NCI-H146 treated with DMSO at 0.1 percent for 48 hours (cell line): ENCODE data around the gene PLA2G2E.

ENCODE experiments used
- DNase-seq: peaks from one replicate; lab custom pipeline; 2025; ENCODE audit not compliant: unreplicated experiment; lab: John Stamatoyannopoulos, UW

PLA2G2E gene, protein sequence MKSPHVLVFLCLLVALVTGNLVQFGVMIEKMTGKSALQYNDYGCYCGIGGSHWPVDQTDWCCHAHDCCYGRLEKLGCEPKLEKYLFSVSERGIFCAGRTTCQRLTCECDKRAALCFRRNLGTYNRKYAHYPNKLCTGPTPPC

DNA sequence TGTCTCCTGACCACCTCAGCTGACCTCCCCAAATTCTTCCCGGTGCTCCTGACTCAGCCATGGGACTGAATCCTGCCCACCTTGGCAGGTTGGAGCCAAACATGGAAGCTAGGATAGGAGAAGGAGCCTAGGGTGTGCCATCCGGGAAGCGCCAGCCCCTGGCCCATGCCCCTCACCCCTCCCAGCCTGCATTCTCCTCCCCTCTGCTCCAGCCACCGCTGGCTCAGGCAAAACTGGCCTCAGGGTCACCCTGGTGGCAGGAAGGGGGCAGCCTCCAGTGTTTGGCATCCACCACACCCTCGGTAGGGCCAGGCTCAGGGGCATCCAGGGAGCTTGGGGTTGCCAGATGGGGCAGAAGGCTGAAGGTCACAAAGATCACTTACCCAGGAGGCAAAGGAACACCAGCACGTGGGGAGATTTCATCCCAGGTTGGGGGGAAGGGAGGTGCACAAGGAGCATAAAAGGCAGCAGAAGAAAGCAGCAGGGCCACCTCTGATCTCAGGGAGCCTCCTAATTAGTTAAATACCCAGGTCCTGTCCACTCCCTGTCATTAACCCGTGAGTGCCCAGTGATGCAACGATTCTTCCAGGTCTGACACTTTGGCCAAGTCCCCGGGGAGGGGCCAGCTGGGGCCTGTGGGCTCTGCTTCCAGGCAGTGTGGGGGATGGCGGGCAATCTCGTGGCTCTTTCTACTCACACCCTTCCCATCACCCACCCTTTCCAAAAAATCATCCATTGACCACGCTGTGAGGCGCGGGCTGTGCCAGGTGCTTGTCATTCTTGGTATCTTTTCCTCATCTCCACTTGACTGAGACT is at the start of gene PLA2G2E:
PLA2G2E (minus strand) TSS at position 481 of the 816 bp plus-strand sequence; CDS start at position 423, 58 bp downstream.
- no peak for DNase-seq

DNA sequence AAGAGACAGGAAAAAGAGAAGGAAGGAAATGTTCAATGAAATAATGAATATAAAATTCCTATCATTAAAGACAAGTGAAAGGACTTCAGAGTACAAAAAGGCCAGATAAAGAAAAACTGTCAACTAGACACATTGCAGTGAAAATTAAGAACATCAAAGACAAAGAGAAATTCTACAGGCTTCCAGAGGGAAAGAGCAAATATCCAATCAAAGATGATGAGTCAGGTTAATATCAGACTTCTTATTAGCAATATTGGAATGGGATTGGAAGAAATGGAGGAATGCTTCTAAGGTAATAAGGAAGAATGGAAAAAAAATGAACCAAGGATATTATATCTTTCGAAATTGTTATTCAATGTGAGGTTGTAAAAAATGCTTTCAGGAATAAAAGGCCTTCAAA is 48.2 kb upstream of the PLA2G2E start:
- DNase-seq = no peak

DNA sequence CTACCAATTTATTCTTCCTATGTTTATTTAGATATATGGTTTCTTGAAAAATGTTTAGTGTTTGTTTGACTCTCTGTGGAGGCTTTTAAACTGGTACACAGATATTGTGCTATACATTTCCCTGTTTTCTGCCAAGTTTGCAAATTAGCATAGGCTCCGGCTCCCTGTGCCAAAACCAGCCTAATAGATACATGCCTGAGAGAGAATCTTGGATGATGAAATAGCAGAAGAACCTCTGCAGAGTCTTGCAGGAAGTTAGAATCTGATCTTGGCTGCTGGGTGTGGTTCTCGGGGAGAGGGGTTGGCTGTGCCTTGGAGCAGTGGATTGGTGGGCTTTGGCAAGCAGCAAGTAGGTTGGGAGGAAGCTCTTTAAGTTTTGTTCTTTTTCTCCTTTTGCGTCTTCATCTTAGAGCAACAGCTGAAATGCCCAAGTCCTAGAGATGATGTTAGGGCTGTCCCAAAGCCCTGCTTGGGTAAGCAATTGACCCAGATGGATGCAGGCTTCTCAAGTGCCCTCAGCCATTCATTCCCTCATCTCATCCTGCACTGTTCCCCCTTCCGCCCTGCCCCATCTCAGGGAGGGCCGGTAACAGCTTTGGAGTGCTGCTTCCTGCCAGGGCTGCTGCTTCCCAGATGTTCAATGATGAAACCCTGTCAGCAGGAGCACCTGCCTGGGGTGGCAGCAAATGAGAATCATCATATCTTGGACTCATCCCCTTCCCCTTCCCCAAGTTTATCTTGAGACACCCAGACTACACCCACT is 46.7 kb upstream of the PLA2G2E start:
- DNase-seq = no peak

DNA sequence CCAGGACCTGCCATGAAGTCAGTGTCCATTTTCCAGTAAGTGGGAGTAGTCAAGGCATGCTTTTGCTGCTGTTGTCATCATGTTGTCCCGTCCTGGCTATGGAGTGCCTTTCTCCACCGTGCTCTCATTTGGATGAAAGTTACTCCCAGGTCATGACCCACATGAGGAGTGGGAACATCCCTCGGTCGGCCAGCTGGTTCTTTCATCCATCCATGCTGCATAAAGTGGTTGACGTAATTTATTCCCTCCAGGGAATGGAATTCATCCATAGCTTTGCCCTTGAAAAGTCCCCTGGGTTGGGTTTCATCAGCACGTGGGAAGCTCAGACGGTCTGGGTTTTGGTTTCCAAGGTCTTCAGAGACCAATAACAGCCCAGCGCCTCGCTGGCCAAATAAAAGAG is 44.4 kb upstream of the PLA2G2E start:
- DNase-seq = no peak

DNA sequence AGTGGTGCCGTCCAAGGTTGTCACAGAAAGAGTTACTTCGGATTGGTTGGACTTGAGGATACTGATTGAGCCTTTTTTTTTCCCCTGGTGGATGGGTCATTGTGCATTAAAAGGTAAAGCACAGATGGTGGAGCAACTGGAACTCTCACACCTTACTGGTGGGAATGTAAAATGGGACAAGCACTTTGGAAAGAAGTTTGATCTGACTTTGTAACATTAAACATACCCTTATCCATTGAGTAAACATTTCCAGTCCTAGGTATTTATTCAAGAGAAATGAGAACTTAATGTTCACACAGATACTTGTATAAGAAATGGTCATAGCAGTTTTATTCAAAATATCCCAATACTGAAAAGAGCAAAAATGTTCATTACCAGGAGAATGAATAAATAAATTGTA is 41.1 kb upstream of the PLA2G2E start:
- DNase-seq = no peak

DNA sequence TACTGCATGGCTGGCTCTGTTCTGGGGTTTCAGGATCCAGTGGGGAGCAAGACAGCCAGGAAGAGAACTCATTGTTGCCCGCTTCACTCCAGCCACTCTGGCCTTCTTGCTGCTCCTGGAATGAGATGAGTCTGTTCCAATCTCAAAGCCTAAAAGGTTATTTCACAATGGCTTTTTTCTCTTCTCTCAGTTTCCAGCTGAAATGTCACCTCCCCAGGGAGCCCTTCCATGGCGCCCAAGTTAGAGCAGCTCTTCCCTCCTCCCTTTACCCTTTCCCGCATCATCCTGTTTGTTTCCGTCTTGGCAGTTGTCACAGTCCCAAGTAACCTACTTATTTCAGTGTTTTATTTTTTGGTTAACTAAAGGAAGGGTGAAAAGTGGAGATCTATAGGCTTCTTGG is 40.2 kb upstream of the PLA2G2E start:
- DNase-seq = no peak

DNA sequence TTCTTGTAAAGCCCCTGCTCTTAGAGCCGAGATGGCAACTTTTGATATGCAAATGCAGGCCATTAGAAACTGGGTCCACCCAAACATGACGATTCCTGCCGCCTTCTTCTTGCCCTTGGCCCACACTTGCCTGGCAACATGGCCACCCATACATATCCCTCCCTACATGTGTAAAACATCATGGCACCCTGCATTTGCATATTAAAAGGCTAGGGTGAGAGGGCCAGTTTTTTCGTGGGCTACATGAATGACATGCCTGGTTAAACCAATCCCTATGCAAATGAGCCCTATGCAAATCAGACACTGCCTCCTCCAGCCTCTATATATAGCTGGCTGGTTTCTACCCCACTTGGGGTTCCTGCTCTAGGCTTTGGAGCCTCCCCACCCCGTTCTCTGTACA is 37.2 kb upstream of the PLA2G2E start:
- DNase-seq = no peak

DNA sequence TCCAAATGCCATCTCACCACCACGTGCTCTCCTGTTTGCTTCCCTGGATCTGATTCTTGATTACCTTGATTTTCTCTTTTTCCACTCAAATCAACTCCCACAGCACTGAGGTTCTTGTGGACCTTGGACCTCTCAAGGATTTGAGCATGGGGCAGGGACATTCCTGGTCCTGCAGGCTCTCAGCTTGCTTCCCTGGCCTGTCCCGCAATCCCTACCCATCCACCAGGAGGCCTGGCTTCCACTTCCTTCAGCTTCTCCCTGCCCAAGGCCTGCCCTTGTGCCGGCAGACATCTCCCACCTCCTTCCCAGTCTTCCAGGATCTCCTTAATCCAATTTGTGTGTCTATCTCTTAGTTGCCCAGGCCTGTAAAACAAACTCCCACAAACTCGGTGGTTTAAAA is 34.4 kb upstream of the PLA2G2E start:
- DNase-seq = no peak

DNA sequence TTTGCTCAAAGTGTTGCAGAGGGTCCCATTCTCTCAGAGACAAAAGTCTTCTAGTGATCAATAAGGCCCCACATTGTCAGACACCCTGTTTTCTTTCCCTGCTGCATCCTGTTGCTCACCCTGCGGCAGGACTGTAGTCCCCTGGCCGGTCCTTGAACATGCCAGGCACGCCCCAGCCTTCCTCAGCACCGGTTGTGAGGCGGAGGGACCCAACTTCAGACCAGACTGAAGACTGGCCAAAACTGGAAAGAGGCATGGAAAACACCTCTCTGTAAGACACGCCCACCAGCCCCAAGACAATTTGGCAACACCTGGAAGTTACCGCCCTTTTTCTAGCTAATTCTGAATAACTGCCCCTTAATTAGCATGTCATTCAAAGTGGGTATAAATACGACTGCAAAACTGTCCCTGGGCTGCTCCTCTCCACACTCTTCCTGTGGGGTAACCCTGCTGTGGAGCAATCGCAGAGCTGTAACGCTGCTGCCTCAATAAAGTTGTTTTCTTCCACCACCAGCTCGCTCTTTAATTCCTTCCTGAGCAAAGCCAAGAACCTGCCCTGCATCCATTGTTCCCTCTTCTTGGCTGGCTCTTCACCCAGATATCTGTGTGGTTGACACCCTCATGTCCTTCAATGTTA is 32.2 kb upstream of the PLA2G2E start:
- no peak for DNase-seq

DNA sequence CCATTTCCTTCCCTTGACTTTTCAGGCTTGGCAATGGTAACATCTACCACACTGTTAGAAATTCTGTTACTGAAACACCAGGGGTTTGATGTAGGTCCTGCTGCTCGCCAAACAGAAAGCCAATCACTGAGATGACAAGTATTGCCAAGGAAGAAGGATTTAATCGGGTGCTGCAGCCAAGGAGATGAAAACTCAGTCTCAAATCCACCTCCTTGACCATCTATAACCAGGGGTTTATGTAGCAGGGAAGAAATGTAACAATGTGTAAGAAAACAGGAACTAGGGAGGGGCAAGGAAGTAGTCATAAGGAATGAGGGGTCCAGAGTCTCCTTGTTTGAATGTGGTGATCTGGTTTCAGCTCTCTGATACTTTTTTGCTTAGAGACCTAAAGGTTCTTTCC is 30.6 kb upstream of the PLA2G2E start:
- DNase-seq = no peak

DNA sequence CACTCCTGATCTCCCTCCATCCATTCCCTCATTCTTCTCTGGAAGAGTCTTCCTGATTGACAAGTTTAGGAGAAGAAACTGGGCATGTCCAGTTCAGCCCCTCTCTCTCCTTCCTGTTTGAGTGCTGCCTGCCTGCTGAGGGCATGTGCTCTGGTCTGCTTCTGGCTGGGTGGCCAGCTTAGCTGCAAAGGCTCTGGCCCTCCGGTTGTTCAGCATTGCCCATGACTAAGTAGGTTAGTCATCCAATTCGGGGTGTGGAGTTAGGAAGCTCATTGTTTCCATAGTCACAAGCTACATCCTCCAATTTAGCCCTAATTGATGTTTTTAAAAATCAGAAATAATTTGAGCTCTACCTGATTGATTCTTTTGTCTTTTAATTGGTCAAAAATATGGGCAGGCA is 25.6 kb upstream of the PLA2G2E start:
- no peak for DNase-seq

DNA sequence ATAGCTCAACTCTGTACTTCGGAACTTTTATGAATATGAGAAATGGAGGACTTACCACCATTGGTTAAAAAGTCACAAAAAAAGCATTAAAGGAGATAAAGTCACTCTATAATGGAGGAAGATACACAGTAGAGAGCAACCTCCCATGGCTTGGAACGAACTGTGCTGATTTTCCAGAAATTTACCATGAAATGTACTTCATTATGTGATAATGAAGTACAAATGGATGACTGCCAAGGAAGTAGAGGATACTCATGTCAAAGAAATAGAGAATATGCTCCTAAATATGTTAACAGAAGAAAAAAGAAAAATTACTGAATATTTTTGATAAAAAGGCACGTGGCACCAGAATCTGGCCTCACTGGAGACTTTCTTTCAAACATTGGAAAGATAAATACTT is 23.6 kb upstream of the PLA2G2E start:
- no peak for DNase-seq

DNA sequence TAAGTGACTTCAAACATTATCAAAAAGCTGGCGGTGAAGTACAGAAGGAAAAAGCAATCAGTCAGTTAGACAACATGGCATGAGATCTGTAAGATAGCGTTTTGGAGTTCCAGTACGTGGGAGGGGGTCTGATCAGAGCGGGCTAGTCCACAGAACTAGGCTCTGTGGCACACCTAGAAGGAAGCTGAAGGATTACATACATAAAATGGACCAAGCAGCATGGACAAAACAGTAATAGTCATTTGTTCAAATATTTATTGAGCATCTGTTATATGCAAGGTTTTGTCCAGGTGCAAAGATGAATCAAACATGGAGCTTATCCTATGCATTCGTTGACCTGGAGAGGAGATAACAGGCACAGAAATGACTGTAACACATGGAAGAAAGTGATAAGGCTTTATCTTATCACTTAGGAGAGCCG is 22.9 kb upstream of the PLA2G2E start:
- no peak for DNase-seq

DNA sequence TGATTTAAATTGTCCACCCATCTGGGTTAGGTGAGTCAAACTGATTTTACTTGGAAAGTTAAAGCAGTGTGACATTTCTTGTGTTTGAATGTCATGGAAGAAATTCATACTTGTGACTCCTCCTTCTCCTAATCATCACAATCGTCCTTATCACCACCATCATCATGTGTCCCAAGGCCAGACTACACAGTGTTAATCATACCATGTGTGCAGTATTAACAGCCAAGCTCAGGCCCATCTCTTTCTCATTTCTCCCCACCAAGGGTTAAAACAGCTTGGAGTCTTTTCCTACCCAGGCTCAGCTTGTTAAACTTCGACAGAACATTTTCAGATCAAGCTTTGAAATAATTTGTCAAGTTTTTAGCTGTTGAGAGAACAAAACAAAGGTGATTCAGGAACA is 22.5 kb upstream of the PLA2G2E start:
- DNase-seq = no peak

DNA sequence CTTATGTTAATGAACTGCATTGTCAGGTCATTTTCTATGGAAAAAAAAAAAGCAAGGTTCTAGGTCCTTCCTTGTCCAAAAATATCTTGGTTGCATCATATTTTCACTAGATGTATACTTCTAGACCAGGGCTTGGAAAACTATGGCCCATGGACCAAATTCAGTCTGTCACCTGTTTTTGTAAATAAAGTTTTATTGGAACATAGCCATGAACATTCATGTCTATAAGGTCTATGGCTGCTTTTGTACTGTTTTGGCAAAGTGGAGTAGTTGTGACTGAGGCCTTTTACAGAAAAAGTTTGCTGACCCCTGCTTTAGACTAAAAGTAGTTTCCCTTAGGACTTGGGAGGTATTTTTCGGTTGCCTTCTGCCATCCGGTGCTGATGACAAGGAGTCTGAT is 19.2 kb upstream of the PLA2G2E start:
- DNase-seq = no peak

DNA sequence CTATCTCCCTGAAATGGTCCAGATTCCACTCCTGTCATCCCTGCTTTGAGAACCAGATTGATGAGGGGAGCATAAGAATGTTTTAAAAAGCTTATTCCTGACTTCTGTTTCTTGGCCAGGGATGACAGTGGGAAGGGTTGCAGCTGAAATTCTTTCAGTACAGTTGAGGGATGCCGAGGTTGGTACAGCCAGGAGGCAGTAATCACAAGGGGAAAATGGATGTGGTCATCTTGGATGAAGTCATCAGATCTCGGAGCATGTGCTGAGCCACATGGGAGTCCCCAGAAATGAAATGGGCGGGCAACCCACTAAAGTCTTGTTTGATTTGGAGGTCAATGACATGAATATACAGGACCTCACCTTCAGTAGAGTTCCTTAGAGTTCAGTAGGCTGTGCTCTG is 18.7 kb upstream of the PLA2G2E start:
- no peak for DNase-seq

DNA sequence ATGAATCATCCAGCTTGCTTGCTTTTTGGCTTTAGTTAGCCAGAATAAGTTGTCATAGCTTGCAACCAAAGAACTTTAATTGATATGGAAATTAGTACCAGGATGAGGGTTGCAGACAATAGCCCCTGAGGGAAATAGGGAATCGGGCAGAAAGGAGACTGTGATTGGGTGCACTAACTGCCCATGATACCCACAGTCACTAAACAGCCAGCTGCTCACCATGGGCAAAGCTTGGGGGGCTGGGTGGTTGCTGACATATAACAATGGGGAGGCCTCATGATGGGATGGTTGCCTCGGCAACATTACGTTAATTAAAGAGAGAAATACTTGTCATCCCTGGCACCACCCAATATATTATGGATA is 17.8 kb upstream of the PLA2G2E start:
- DNase-seq = no peak

DNA sequence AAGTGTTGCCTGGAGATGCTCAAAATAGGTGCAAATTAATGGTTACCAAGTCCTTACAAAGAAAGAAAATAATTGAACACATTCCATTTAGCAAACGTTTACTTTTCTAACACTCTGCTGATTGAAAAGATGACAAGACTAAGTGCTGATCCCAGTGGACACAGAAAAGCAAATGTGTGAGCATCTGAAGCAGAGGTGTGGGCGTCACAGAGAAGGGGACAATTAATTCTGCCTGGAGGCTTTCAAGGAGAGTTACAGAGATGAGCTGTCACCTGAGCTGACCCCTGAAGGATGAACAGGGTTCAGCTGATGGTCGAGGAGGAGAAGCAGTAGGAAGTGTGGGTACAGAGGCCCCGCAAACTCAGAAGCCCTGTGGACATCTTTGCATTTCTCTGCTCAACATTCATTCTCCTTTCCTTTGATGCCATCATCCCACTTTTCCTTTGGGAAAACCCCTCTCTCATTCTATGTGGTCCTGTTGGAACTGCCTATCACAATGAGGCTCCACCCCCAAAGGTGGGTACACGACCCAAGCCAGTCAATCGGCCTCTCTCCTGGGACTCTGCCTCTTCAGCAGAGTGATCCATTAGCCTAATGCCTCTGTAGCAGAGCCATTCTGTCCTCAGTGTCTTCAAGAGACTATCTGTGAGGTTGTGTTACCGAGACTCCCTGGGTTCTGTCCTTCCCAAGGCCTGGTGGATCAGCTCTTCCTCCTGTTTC is 17.2 kb upstream of the PLA2G2E start:
- DNase-seq = no peak

DNA sequence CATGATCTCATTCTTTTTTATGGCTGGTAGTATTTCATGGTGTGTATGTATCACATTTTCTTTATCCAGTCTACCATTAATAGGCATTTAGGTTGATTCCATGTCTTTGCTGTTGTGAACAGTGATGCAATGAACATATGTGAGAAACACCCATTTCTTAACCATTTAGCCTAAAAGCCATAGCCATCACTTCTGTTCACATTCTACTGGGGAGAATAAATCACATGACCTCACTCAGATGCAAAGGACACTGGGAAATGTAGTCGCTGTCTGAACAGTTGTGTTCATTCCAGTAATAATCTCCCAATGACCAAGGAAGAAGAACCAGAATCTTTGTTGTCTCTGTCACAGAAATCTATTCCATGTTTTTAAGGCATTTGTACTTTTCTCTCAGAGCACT is 15.1 kb upstream of the PLA2G2E start:
- no peak for DNase-seq

DNA sequence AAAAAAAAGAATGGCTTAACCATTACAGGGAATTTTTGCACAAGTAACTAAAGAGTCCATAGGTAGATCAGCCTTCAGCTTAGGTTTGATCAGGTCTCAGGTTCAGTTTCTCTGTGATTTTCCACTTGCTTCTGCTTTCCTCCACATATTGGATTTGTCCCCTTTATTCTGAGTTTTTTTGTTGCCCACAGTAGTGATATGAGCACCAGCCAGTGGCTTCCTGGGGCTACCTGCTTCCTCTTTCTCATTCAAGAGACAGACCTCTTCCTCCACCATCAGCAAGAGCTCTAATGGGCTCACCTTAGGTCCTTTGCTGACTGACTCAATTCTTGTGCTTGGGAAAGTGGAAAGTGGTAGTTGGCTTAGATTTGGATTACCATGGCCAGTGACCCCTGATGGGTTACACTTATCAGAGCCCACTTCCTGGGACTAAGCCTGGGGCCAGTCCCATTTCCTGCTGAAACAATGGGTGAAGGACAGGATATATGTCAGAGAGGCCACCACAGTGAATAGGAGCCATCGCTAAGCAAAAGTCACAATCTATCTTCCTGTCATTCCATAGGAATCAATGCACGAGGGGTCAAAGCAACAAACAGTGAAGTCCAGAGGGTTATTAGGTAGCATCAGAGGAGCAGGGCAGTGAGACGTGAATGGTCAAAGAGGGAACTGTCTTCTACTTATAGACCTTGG is 12.8 kb upstream of the PLA2G2E start:
- DNase-seq = no peak

DNA sequence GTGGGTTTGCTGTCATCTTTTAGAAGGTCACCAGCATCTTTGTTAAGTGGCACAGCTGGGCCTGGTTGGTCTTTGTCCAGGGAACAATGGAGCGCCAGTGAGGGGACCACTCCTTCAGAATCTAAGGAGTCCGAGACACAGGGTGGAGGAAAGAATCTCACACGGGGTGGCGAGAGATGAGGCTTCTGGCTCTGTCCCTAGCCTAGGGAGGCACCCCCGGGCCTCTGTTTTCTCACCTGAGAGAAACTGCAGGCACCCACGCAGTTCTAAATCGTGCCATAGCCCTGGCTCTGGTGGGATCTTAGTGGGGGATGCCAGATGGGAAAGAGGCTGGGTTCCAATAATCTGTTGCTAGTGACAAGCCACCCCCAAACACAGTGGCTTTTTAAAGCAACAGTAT is 10.9 kb upstream of the PLA2G2E start:
- DNase-seq = no peak
